RWPE1 (cell line): Measurements from ENCODE around the gene SLC22A4.

Source experiments
- CTCF ChIA-PET: fragments of 350-600 bp; sonication (Branson Sonifier 250); formaldehyde crosslinking; extraction: SDS; loops from one replicate; lab custom pipeline; 2021; lab: Yijun Ruan, JAX
- POLR2A ChIA-PET: fragments of 400-600 bp; formaldehyde crosslinking; extraction: SDS; loops from one replicate; lab custom pipeline; 2020; ENCODE audit warnings: antibody characterized with exemption; ENCODE audit not compliant: low non-redundant PET; lab: Yijun Ruan, JAX
- DNase-seq: peaks from one replicate; pipeline ENCODE4 v3.0.0; 2012; ENCODE audit warnings: low spot score
- H3K27ac ChIP-seq: fragments of 450-650 bp; 2 replicates; pipeline ENCODE4 v1.5.1; 2017
- CTCF ChIP-seq: fragments of 450-650 bp; conservative IDR thresholded peaks from 2 replicates; pipeline ENCODE4 v1.5.1; 2017; ENCODE audit warnings: low read depth, mild to moderate bottlenecking

SLC22A4 gene

GRCh38 chr5:132302413-132302812 is 8.2 kb downstream of the SLC22A4 start:
- CTCF ChIA-PET = no interaction called here
- POLR2A ChIA-PET = no interaction called here
- H3K27ac ChIP-seq = peak overlapping the region; percentile 7; the same call in 1 of the 2 replicates
- no peak for DNase-seq
- TF ChIP-seq CTCF = no peak

- TF ChIP-seq CTCF = no peak
- ChIA-PET POLR2A (no interaction called here), CTCF (interaction anchor here (0.6 kb wide), 1 partner anchor 1016 kb away, joined by 3 read pairs; no protein-coding TSS in a partner anchor)
- no peak for DNase-seq
- no peak overlapping the region for H3K27ac ChIP-seq
Observed at GRCh38 chr5:132303589-132303988, 9.4 kb downstream of the SLC22A4 start.

GRCh38 chr5:132305420-132305819 is 11.2 kb downstream of the SLC22A4 start:
- H3K27ac ChIP-seq = no peak overlapping the region
- ChIA-PET CTCF (no interaction called here), POLR2A (no interaction called here)
- no peak for TF ChIP-seq CTCF
- no peak for DNase-seq

GRCh38 chr5:132308701-132309100 is 14.5 kb downstream of the SLC22A4 start:
- H3K27ac ChIP-seq = peak overlapping the region; percentile 2; the same call in 1 of the 2 replicates
- CTCF ChIA-PET = interaction anchor here (1.2 kb wide), 1 partner anchor 71 kb away, joined by 3 read pairs; no protein-coding TSS in a partner anchor
- no peak for TF ChIP-seq CTCF
- no peak for DNase-seq
- POLR2A ChIA-PET = no interaction called here

GRCh38 chr5:132309679-132310078 is 15.5 kb downstream of the SLC22A4 start:
- no peak for DNase-seq
- no peak overlapping the region; the same call in 1 of the 2 replicates for H3K27ac ChIP-seq
- CTCF ChIA-PET = interaction anchor here (1.2 kb wide), 1 partner anchor 120 kb away, joined by 3 read pairs; no protein-coding TSS in a partner anchor
- TF ChIP-seq CTCF = no peak
- POLR2A ChIA-PET = interaction anchor here (0.6 kb wide), 1 partner anchor 184 kb away, joined by 3 read pairs; no protein-coding TSS in a partner anchor

GRCh38 chr5:132310141-132310834 is 16.1 kb downstream of the SLC22A4 start:
- no peak for DNase-seq
- CTCF ChIA-PET = interaction anchor here (0.6 to 1.2 kb wide), 2 partner anchors 107 to 120 kb away, joined by 3 read pairs; no protein-coding TSS in a partner anchor
- peak overlapping the region; percentile 3; the same call in 1 of the 2 replicates for H3K27ac ChIP-seq
- TF ChIP-seq CTCF = no peak
- POLR2A ChIA-PET = interaction anchor here (0.6 kb wide), 1 partner anchor 185 kb away, joined by 3 read pairs; no protein-coding TSS in a partner anchor
